Spleen (tissue), 13 donors: ENCODE results near the gene IRAG1. TPM values are rescaled to one million over a fixed set of nuclear protein-coding genes. Genes with fewer than 3 reads are reported as not detected.
A peak's percentile ranks its signal among the peaks of the same experiment; 100 is the strongest.

Experiments
- DNase-seq: peaks from one replicate; pipeline ENCODE4 v3.0.0-alpha.2; 2020
- H3K27ac ChIP-seq, 8 donors: fragments of 200-600 bp; sonication (generic) in 7 of 8; 1 replicate in 4 of 8; 2 replicates in 4 of 8; pipeline versions ENCODE4 v1.5.0 to v1.8.0; 2016 to 2021; ENCODE audit warnings: inconsistent platforms in 4 of 8, mild to moderate bottlenecking in 4 of 8, moderate library complexity in 1 of 8
- H3K27me3 ChIP-seq, 7 donors: fragments of 200-600 bp; sonication (generic) in 6 of 7; replicated peaks in 1 of 7; 1 replicate in 4 of 7; 2 replicates in 3 of 7; pipeline versions ENCODE4 v1.5.0 to v1.8.0; 2016 to 2021; ENCODE audit warnings: inconsistent platforms in 3 of 7, mild to moderate bottlenecking in 1 of 7
- H3K36me3 ChIP-seq, 6 donors: fragments of 200-600 bp; sonication (generic) in 5 of 6; 1 replicate in 4 of 6; 2 replicates in 2 of 6; pipeline versions ENCODE4 v1.5.0 to v1.8.0; 2016 to 2021; ENCODE audit warnings: inconsistent platforms in 2 of 6
- H3K4me1 ChIP-seq, 6 donors: fragments of 200-600 bp; sonication (generic) in 5 of 6; 1 replicate in 3 of 6; 2 replicates in 3 of 6; pipeline versions ENCODE4 v1.5.0 to v1.8.0; 2016 to 2021; ENCODE audit warnings: inconsistent platforms in 3 of 6
- H3K4me3 ChIP-seq, 8 donors: fragments of 200-600 bp; sonication (generic) in 7 of 8; 1 replicate in 4 of 8; 2 replicates in 4 of 8; pipeline versions ENCODE4 v1.5.0 to v1.8.0; 2016 to 2021; ENCODE audit warnings: inconsistent platforms in 4 of 8, mild to moderate bottlenecking in 4 of 8, moderate library complexity in 2 of 8
- H3K9me3 ChIP-seq, 8 donors: fragments of 200-600 bp; sonication (generic) in 7 of 8; 1 replicate in 4 of 8; 2 replicates in 4 of 8; pipeline versions ENCODE4 v1.5.0 to v1.8.0; 2016 to 2021; ENCODE audit warnings: inconsistent platforms in 4 of 8
- CTCF ChIP-seq, 11 experiments: fragments of 200-600 bp in 7 of 11; fragments of 450-650 bp in 4 of 11; sonication (generic) in 4 of 11; IDR thresholded peaks in 8 of 11; conservative IDR thresholded peaks in 3 of 11; 1 replicate in 7 of 11; 2 replicates in 4 of 11; pipeline versions ENCODE4 v1.4.0 to v1.8.0; 2016 to 2021; ENCODE audit warnings: antibody characterized with exemption in 11 of 11, inconsistent platforms in 4 of 11, mild to moderate bottlenecking in 1 of 11
- POLR2A ChIP-seq, 3 donors: fragments of 450-650 bp; IDR thresholded peaks; one replicate each; pipeline ENCODE4 v1.5.1; 2017; ENCODE audit warnings: antibody characterized with exemption in 3 of 3, mild to moderate bottlenecking in 1 of 3
- POLR2AphosphoS5 ChIP-seq, 3 donors: sonication (generic); formaldehyde crosslinking; IDR thresholded peaks; one replicate each; pipeline ENCODE4 v1.5.1; 2017; ENCODE audit warnings: antibody characterized with exemption in 3 of 3
- WGBS, 5 donors: extraction: QIAGEN DNeasy Blood & Tissue Kit in 3 of 5; methylation state at CpG; one replicate each; pipeline versions ENCODE4 v1.1.5 to v1.1.7; 2013 to 2018; 5-methylcytosine and 5-hydroxymethylcytosine counted together
- intact Hi-C: fragments of 100-400 bp; cut with DNase I; formaldehyde crosslinking; loops from one replicate; pipeline ENCODE4 v1.15.0; 2023; ENCODE audit warnings: low total_unique reads
- long read RNA-seq, 2 donors: transcript quantifications; one replicate each; lab custom pipeline, GENCODE V29; 2026
- polyA plus RNA-seq, 3 donors: library from polyadenylated mRNA; stranded (reverse); fragments of 200-250 nt; gene quantifications; one replicate each; pipeline ENCODE4 v1.2.1, GENCODE V29; 2013
- total RNA-seq, 7 donors: library from RNA; depleted of rRNA in 3 of 7; stranded (reverse); fragments of >200 nt in 3 of 7; fragmentation: NEBNext Ultra II Directional in 4 of 7; extraction: Animal tissue kit (Norgen Biotek cat#: 25700) in 4 of 7; gene quantifications; one replicate each; pipeline versions ENCODE4 v1.1.0 to v1.2.1, GENCODE V29; 2016 to 2021
- donor health status: healthy with polysubstance abuse.
- donor health status: DM: no; HTN: no; CAD: no; lungs with moderate emphysema.
- donor health status: DM: no; HTN: no; CAD: no.
- donor health status: Bipolar disorder and iron deficiency.
- donor health status: healthy.
- donor health status: DM: no; HTN: no; CAD: no.
- donor health status: DM: yes; HTN: yes; CAD: no.

IRAG1 gene, protein sequence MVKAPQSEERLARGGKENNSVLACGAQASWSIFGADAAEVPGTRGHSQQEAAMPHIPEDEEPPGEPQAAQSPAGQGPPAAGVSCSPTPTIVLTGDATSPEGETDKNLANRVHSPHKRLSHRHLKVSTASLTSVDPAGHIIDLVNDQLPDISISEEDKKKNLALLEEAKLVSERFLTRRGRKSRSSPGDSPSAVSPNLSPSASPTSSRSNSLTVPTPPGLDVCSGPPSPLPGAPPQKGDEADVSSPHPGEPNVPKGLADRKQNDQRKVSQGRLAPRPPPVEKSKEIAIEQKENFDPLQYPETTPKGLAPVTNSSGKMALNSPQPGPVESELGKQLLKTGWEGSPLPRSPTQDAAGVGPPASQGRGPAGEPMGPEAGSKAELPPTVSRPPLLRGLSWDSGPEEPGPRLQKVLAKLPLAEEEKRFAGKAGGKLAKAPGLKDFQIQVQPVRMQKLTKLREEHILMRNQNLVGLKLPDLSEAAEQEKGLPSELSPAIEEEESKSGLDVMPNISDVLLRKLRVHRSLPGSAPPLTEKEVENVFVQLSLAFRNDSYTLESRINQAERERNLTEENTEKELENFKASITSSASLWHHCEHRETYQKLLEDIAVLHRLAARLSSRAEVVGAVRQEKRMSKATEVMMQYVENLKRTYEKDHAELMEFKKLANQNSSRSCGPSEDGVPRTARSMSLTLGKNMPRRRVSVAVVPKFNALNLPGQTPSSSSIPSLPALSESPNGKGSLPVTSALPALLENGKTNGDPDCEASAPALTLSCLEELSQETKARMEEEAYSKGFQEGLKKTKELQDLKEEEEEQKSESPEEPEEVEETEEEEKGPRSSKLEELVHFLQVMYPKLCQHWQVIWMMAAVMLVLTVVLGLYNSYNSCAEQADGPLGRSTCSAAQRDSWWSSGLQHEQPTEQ
- 10 to 100 TPM in 5 of 7 donors, 1 to 10 TPM in 2; 4.9 to 15.6 (median 12.2) TPM for total RNA-seq
- polyA plus RNA-seq: 1 to 10 TPM; 2.8 to 3.3 (median 3.1) TPM
- long read RNA-seq, donor 1: 0 reads
- long read RNA-seq, donor 2: 0 reads

- no peaks in the 10 kb centered on the region for H3K36me3 ChIP-seq
- TF ChIP-seq POLR2AphosphoS5 (IDR thresholded peaks at IDR 0.05) (peak in 2 of 3 donors; percentile 13 to 46), POLR2A (IDR thresholded peaks at IDR 0.05) (no peak)
- 58 to 75% (median 71%) methylated on average over 15 to 18 of the region's 18 CpGs for WGBS, 5 donors
- H3K27me3 ChIP-seq: no peaks in the 10 kb centered on the region
- H3K4me3 ChIP-seq: peak within 1 kb of the TSS in 4 of 8 donors; percentile 5 to 32 (median 22)
- H3K9me3 ChIP-seq: no peaks in the 10 kb centered on the region
- intact Hi-C loops: no loop called here
- DNase-seq: no peak
- H3K27ac ChIP-seq: peak within 1 kb of the TSS in 4 of 8 donors; percentile 21 to 60 (median 54)
- H3K4me1 ChIP-seq: peaks cover 0 to 14% (median 2%) of the 10 kb centered on the region in 6 donors
Measured at GRCh38 chr11:10693509-10694081, at the start of gene IRAG1. IRAG1 (minus strand) TSS chr11:10693755; CDS start chr11:10693602, 153 bp downstream.

GRCh38 chr11:10742460-10743208, 49.1 kb upstream of the IRAG1 start:
- H3K27ac ChIP-seq: peak overlapping the region in 4 of 8 donors; percentile 4 to 62 (median 33)
- intact Hi-C loops: no loop called here

GRCh38 chr11:10735481-10736475, 42.2 kb upstream of the IRAG1 start:
- H3K9me3 ChIP-seq: no peaks in the 10 kb centered on the region
- TF ChIP-seq CTCF (IDR thresholded peaks at IDR 0.05 in 8 of 11, conservative IDR thresholded peaks at IDR 0.05 in 3 of 11) (peak; percentile 96 to 99 (median 99)), POLR2AphosphoS5 (IDR thresholded peaks at IDR 0.05) (peak; percentile 65 to 82 (median 79)), POLR2A (IDR thresholded peaks at IDR 0.05) (no peak)
- peak overlapping the region; percentile 28 to 80 (median 72) for H3K27ac ChIP-seq
- H3K27me3 ChIP-seq: no peaks in the 10 kb centered on the region
- peak; percentile 99 for DNase-seq
- 12 to 16% (median 13%) methylated on average over 21 of the region's 21 CpGs for WGBS, 5 donors
- peaks cover 0 to 16% (median 12%) of the 10 kb centered on the region in 6 donors for H3K4me1 ChIP-seq
- intact Hi-C loops: loop anchor here (5.0 kb wide), 2 partner anchors 78 to 223 kb away; no protein-coding TSS in a partner anchor
- H3K4me3 ChIP-seq: peak overlapping the region in 4 of 8 donors; percentile 3 to 46 (median 14)
- no peaks in the 10 kb centered on the region for H3K36me3 ChIP-seq

More at GRCh38 chr11:10742460-10743208, 49.1 kb upstream of the IRAG1 start:
- H3K9me3 ChIP-seq: no peaks in the 10 kb centered on the region
- H3K4me3 ChIP-seq: no peak overlapping the region
- no peak for DNase-seq
- no peaks in the 10 kb centered on the region for H3K36me3 ChIP-seq
- TF ChIP-seq POLR2AphosphoS5 (IDR thresholded peaks at IDR 0.05) (no peak), CTCF (IDR thresholded peaks at IDR 0.05 in 8 of 11, conservative IDR thresholded peaks at IDR 0.05 in 3 of 11) (no peak), POLR2A (IDR thresholded peaks at IDR 0.05) (no peak)
- H3K27me3 ChIP-seq: no peaks in the 10 kb centered on the region
- peaks cover 5 to 28% (median 16%) of the 10 kb centered on the region in 6 donors for H3K4me1 ChIP-seq
- WGBS, 5 donors: 68 to 77% (median 76%) methylated on average over 9 of the region's 9 CpGs
